ENCODE results near the gene DGKG.

- TF ChIP-seq, protein P1, sequence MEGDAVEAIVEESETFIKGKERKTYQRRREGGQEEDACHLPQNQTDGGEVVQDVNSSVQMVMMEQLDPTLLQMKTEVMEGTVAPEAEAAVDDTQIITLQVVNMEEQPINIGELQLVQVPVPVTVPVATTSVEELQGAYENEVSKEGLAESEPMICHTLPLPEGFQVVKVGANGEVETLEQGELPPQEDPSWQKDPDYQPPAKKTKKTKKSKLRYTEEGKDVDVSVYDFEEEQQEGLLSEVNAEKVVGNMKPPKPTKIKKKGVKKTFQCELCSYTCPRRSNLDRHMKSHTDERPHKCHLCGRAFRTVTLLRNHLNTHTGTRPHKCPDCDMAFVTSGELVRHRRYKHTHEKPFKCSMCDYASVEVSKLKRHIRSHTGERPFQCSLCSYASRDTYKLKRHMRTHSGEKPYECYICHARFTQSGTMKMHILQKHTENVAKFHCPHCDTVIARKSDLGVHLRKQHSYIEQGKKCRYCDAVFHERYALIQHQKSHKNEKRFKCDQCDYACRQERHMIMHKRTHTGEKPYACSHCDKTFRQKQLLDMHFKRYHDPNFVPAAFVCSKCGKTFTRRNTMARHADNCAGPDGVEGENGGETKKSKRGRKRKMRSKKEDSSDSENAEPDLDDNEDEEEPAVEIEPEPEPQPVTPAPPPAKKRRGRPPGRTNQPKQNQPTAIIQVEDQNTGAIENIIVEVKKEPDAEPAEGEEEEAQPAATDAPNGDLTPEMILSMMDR (IDR thresholded peaks at IDR 0.05): no peak
- TF ChIP-seq EZH2 (IDR thresholded peaks at IDR 0.05; ENCODE audit: borderline replicate concordance, insufficient read depth, low read depth, low read length, poor library complexity, severe bottlenecking): no peak
These were observed 191.5 kb downstream of the DGKG start for GRCh38 chr3:186170516-186170915.

All from B cell (primary cell).